ENCODE measurements around the gene FGD3. TPM values are rescaled to one million over a fixed set of nuclear protein-coding genes. Genes with fewer than 3 reads are reported as not detected.
A peak's percentile ranks its signal among the peaks of the same experiment; 100 is the strongest.

Gene FGD3
- polyA plus RNA-seq, 2 of the 4 experiments (the other 2 are of a cell fraction): 0.18 to 0.23 TPM

DNA sequence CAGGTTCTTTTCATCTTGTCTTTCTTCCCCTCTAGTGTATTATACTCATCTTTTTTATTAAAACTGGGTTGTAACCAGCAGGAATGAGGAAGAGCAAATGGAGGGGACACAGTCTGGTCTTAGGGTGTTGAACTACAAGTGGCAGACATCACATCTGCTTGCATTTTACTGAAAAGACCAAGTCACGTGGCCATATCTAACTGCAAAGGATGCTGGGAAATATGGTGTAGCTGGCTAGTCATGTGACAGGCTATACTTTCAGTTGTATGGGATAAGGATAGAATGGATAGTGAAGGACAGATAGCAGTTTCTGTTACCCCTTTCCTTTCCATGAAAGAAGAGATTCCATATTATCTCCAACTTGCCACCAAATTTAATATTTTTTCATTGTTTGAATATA, 13.0 kb upstream of the FGD3 start:
- ChIA-PET CTCF (no interaction called here), POLR2A (no interaction called here)
- DNase-seq (ENCODE audit: low read depth in 1 of 2, low spot score in 1 of 2) (peak in 1 of 2 experiments; percentile 37), ATAC-seq (no peak), FAIRE-seq (no peak)
- no peaks in the 10 kb centered on the region; the same call in 2 of the 3 replicates for H3K4me1 ChIP-seq
- no peak overlapping the region for H3K27ac ChIP-seq
- H3K9me3 ChIP-seq: no peaks in the 10 kb centered on the region
- no peak for TF ChIP-seq ZC3H11A (IDR thresholded peaks at IDR 0.05)
- no peak for TF ChIP-seq CEBPB (IDR thresholded peaks at IDR 0.05)
- no peak for TF ChIP-seq ZNF302 (CRISPR knock-in tag; IDR thresholded peaks at IDR 0.05)
- TF ChIP-seq, protein P1, sequence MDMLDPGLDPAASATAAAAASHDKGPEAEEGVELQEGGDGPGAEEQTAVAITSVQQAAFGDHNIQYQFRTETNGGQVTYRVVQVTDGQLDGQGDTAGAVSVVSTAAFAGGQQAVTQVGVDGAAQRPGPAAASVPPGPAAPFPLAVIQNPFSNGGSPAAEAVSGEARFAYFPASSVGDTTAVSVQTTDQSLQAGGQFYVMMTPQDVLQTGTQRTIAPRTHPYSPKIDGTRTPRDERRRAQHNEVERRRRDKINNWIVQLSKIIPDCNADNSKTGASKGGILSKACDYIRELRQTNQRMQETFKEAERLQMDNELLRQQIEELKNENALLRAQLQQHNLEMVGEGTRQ (IDR thresholded peaks at IDR 0.05): peak; percentile 70
- no peak for TF ChIP-seq EHMT2 (IDR thresholded peaks at IDR 0.05; ENCODE audit: low read depth)
- TF ChIP-seq CBX2 (IDR thresholded peaks at IDR 0.05; ENCODE audit: borderline replicate concordance, low read depth): no peak
- TF ChIP-seq, protein P2, sequence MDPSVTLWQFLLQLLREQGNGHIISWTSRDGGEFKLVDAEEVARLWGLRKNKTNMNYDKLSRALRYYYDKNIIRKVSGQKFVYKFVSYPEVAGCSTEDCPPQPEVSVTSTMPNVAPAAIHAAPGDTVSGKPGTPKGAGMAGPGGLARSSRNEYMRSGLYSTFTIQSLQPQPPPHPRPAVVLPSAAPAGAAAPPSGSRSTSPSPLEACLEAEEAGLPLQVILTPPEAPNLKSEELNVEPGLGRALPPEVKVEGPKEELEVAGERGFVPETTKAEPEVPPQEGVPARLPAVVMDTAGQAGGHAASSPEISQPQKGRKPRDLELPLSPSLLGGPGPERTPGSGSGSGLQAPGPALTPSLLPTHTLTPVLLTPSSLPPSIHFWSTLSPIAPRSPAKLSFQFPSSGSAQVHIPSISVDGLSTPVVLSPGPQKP (IDR thresholded peaks at IDR 0.05; ENCODE audit: low read depth, low read length): no peak
- TF ChIP-seq, protein P3, sequence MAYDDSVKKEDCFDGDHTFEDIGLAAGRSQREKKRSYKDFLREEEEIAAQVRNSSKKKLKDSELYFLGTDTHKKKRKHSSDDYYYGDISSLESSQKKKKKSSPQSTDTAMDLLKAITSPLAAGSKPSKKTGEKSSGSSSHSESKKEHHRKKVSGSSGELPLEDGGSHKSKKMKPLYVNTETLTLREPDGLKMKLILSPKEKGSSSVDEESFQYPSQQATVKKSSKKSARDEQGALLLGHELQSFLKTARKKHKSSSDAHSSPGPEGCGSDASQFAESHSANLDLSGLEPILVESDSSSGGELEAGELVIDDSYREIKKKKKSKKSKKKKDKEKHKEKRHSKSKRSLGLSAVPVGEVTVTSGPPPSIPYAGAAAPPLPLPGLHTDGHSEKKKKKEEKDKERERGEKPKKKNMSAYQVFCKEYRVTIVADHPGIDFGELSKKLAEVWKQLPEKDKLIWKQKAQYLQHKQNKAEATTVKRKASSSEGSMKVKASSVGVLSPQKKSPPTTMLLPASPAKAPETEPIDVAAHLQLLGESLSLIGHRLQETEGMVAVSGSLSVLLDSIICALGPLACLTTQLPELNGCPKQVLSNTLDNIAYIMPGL (CRISPR knock-in tag; IDR thresholded peaks at IDR 0.05; ENCODE audit: borderline replicate concordance): no peak
- no peak overlapping the region for H3K4me2 ChIP-seq
- no peak overlapping the region for H3K4me3 ChIP-seq
- whole genome bisulfite sequencing (ENCODE audit: missing lambda C conversion rate): 87% methylated on average over 1 of the region's 1 CpG

DNA sequence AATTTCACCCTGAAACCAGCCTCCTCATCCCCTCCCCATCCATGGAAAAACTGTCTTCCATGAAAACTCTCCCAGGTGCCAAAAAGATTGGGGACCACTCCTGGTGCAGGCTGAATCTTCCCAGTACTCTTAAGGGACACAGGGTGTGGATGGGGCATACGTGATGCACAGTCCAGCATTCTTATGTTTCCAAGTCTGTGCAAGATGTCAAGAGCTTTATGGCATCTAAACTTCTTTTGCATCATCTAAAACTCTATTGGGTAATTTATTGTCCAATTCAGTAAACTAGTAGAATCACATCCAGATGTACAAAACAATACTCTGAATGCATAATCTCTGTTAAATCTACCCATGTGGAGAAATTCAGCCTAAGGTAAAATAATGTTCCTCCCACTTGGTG, 9.3 kb upstream of the FGD3 start:
- WGBS (ENCODE audit: missing lambda C conversion rate): 19% methylated on average over 1 of the region's 1 CpG
- TF ChIP-seq HDAC2 (IDR thresholded peaks at IDR 0.05) (no peak), NPAS2 (CRISPR knock-in tag; IDR thresholded peaks at IDR 0.05; ENCODE audit: borderline replicate concordance) (no peak), ZSCAN20 (CRISPR knock-in tag; IDR thresholded peaks at IDR 0.05) (no peak), MAFK (IDR thresholded peaks at IDR 0.05; ENCODE audit: partially characterized antibody) (no peak), ZC3H11A (IDR thresholded peaks at IDR 0.05) (no peak), NR3C1 (IDR thresholded peaks at IDR 0.05) (no peak), NFE2L2 (conservative IDR thresholded peaks at IDR 0.05; ENCODE audit: low read length) (no peak), PHF8 (IDR thresholded peaks at IDR 0.05; ENCODE audit: borderline replicate concordance, low read depth) (no peak), EHF (CRISPR knock-in tag; IDR thresholded peaks at IDR 0.05) (no peak), SMC3 (IDR thresholded peaks at IDR 0.05) (no peak), TP53 (CRISPR knock-in tag; IDR thresholded peaks at IDR 0.05) (no peak)
- TF ChIP-seq, protein P4, sequence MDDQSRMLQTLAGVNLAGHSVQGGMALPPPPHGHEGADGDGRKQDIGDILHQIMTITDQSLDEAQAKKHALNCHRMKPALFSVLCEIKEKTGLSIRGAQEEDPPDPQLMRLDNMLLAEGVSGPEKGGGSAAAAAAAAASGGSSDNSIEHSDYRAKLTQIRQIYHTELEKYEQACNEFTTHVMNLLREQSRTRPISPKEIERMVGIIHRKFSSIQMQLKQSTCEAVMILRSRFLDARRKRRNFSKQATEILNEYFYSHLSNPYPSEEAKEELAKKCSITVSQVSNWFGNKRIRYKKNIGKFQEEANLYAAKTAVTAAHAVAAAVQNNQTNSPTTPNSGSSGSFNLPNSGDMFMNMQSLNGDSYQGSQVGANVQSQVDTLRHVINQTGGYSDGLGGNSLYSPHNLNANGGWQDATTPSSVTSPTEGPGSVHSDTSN (IDR thresholded peaks at IDR 0.05): no peak
- TF ChIP-seq, protein P1 (IDR thresholded peaks at IDR 0.05): no peak
- no peak for ATAC-seq
- Histone ChIP-seq H3K4me1 (no peaks in the 10 kb centered on the region), H3K27ac (no peak overlapping the region), H3K9me3 (no peaks in the 10 kb centered on the region), H3K4me2 (no peak overlapping the region), H3K4me3 (no peak overlapping the region)
- CTCF ChIA-PET: no interaction called here
- DNase-seq (ENCODE audit: low read depth in 1 of 2, low spot score in 1 of 2): no peak
- no peak for FAIRE-seq
- POLR2A ChIA-PET: interaction anchor here (0.6 kb wide), 1 partner anchor 25 kb away, joined by 6 read pairs; no protein-coding TSS in a partner anchor

Data from A549 (cell line).